NCI-H82 treated with DMSO at 0.1 percent for 48 hours (cell line): ENCODE measurements around the gene METAP1D.
"Not testable (repeated sequence)": the region's sequence is repeated elsewhere in the genome, so short reads cannot be mapped to it uniquely, and the experiment has no call there.

Source experiments
- DNase-seq: peaks from one replicate; lab custom pipeline; 2025; ENCODE audit not compliant: unreplicated experiment; lab: John Stamatoyannopoulos, UW

Gene METAP1D

GRCh38 chr2:171999604-172000469, at the start of gene METAP1D:
METAP1D (plus strand) TSS chr2:171999953; CDS start chr2:171999970, 17 bp downstream.
- DNase-seq = peak; percentile 82

- no peak for DNase-seq
Observed at GRCh38 chr2:171952276-171952675, 47.5 kb upstream of the METAP1D start.

GRCh38 chr2:171952748-171953147, 47.0 kb upstream of the METAP1D start:
- no peak for DNase-seq

- DNase-seq = no peak
Observed at GRCh38 chr2:171956135-171956825, 43.5 kb upstream of the METAP1D start.

DNA sequence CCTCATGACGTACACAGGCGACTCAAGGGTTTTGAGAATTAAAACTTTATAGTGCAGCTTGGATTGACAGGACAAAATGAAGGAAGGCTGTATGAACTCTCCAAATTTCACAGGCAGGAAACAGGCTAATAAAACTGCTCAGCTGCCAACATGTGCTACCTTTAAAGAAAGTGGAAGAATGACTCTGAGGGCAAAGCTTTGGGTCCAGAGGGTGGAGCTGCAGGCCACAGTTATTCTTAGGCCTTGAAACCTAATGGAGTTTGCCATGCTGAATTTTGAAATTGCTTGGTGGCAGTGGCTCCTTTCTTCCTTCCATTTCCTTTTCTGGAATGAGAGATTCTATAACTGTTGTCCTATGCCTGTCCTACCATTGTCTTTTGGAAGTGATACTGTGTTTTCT, 42.7 kb upstream of the METAP1D start:
- no peak for DNase-seq

DNA sequence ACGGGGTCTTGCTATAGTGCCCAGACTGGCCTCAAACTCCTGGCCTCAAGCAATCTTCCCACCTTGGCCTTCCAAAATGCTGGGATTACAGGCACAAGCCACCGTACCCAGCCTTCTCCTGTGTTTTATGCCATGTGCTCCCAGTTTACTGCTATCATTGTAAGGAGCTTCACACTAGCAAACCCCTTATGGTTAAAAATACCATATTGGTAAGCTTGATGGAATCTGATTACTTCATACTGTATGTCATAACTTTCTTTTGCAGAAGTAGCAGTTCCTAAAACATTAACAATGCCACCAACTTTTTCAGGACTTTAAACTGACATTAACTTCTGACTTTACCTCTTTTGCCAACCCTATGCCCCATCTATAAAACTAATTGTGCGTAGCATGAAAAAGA, 41.3 kb upstream of the METAP1D start:
- no peak for DNase-seq

DNA sequence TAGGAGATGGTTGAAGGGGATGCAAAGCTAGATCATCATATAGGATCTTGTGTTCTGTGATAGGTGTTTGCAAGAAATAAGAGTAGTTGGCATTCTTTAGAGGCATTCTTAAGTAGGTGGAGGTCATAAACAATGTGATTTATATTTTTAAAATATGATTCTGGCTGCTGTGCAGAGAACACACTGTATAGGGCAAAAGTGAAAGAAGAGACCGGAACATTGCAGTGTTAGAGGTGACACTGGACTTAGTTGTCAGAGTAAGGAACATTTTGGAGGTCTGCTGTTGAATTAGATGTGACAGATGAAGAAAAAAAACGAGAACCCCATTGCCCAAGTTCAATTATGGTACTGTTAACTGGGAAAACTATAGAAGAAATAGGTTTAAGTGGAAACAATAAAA, 39.8 kb upstream of the METAP1D start:
- no peak for DNase-seq

DNA sequence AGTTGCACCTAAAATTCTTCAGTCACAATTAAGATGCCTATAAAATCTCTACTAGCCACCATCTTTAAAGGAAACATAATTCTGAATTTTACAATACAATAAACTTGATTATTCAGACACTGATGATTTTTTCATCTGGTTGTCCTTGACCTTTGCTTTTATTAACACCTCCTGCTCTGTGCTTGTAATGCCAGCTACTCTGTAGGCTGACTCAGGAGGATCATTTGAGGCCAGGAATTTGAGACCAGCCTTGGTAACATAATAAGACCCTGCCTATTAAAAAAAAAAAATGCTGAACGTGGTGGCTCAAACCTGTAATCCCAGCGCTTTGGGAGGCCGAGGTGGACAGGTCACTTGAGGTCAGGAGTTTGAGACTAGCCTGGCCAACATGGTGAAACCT, 39.2 kb upstream of the METAP1D start:
- no peak for DNase-seq

- no peak for DNase-seq
Observed at GRCh38 chr2:171963198-171963597, 36.6 kb upstream of the METAP1D start.

- no peak for DNase-seq
Observed at GRCh38 chr2:171964308-171964707, 35.4 kb upstream of the METAP1D start.

- DNase-seq = no peak
Observed at GRCh38 chr2:171965238-171965637, 34.5 kb upstream of the METAP1D start.

DNA sequence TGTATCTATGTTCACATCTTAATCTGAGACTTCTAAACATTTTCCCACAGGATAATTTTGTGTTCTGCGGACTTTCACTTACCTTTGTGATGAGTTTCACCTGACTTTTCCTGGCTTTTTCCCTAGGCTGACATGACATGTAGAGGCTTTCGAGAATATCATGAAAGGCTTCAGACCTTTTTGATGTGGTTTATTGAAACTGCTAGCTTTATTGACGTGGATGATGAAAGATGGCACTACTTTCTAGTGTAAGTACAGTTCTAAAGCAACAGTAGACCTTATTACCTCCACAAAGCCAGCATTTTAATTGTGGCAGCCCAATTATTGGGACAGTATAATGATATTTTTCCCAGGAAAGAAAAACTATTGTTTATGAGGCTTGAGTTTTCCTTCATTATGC, 34.1 kb upstream of the METAP1D start:
- no peak for DNase-seq

GRCh38 chr2:171966235-171966634, 33.5 kb upstream of the METAP1D start:
- DNase-seq = no peak

- DNase-seq = no peak
Observed at GRCh38 chr2:171966688-171967087, 33.1 kb upstream of the METAP1D start.

GRCh38 chr2:171968509-171968908, 31.2 kb upstream of the METAP1D start:
- DNase-seq = no peak

- no peak for DNase-seq
Observed at GRCh38 chr2:171972329-171972982, 27.3 kb upstream of the METAP1D start.

- no peak for DNase-seq
Observed at GRCh38 chr2:171979103-171979502, 20.6 kb upstream of the METAP1D start.

DNA sequence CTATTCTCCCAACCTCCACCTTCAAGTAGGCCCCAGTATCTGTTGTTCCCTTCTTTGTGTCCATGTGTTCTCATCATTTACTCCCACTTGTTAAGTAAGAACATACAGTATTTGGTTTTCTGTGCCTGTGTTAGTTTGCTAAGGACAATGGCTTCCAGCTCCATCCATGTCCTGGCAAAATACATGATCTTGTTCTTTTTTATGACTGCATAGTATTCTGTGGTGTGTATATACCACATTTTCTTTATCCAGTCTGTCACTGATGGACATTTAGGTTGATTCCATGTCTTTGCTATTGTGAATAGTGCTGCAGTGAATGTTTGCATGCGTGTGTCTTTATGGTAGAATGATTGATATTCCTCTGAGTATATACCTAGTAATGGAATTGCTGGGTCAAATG, 15.8 kb upstream of the METAP1D start:
- DNase-seq = not testable (repeated sequence)

DNA sequence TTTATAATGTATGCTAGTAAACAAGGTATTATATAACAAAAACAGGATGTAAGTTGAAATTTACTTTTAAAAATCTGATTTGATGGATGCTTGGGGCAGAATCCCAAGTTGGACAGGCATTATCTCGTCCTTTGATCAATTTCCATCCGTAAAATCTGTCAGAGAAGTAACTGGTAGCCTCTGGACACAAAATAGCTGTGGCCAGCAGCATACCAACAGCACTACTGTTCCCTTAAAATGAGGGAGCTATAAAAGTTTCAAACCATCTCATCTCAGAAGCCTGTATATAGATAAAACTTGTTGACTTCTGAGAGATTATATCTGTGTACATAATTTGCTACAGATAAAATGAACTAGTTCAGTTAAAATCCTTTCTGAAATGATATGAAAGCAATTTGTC, 14.7 kb upstream of the METAP1D start:
- no peak for DNase-seq

DNA sequence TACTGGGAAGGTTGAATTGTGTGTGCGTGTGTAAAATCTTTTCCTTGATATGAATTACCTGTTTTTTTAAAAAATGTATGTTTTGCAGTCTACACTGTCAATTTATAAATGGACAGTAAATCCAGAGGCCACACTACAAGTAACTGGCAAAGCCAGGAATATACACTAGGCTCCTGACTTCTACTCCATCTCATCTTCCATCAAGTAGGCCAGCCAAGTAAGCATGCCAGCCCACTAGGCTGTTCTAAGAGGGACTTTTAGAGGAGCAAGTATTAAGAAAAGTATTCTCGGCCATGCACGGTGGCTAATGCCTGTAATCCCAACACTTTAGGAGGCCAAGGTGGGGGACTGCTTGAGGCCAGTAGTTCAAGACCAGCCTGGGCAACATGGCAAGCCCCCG, 13.0 kb upstream of the METAP1D start:
- DNase-seq = no peak

GRCh38 chr2:171991027-171991426, 8.7 kb upstream of the METAP1D start:
- no peak for DNase-seq

DNA sequence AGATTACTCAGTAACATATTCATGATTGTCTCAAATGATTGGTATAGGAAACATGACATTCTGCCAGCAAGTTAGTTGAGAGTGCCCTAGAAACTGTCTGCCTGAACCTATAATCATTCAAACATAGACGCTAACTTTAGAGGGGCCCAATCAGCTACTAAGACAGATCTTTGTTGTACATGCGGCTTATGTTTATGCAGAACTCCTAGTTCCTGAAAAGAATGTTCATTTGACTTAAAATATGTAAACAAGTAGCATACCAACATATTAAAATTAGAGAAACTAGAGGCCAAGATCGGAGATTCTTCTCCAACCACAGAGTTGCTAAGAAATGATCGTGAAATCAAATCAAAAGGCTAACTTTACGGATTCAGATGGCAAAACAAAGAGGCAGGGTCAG, 4.2 kb upstream of the METAP1D start:
- DNase-seq = no peak
